ENCODE measurements around the gene PMFBP1.

DNA sequence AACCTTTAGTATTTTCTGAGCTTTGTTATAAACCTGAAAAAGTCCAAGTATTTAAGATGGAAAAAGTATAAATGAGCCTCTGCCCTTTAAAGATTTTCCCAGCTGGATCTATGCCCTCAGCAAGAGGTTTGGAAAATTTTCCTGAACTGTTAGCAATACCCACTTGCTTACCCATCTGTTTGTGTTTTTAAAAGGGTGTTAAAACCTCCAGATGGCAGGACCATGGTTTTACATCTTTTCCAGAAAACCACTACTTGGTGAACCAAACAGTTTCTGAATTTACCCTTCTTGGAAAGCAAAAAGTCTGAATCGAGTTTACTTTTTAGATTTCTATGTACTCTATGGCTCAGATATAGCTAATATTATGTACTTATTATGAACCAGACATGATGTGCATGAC lies 719 bp downstream of the PMFBP1 start:
- TF ChIP-seq FOXA1 (IDR thresholded peaks at IDR 0.05): no peak
- no peak for TF ChIP-seq CTBP1 (IDR thresholded peaks at IDR 0.05; ENCODE audit: borderline replicate concordance)
- no peak for TF ChIP-seq ELF4 (IDR thresholded peaks at IDR 0.05)
- TF ChIP-seq LEF1 (IDR thresholded peaks at IDR 0.05; ENCODE audit: borderline replicate concordance): no peak
- TF ChIP-seq L3MBTL2 (conservative IDR thresholded peaks at IDR 0.05): no peak
- no peak for TF ChIP-seq FOXK2 (IDR thresholded peaks at IDR 0.05)
- TF ChIP-seq TARDBP (IDR thresholded peaks at IDR 0.05): no peak
- TF ChIP-seq SUZ12 (IDR thresholded peaks at IDR 0.05): no peak
- TF ChIP-seq FOXM1 (IDR thresholded peaks at IDR 0.05; ENCODE audit: borderline replicate concordance): no peak
